HuH-7.5 (cell line): ENCODE measurements around the gene NEURL3.
"Not testable (repeated sequence)": the region's sequence is repeated elsewhere in the genome, so short reads cannot be mapped to it uniquely, and the experiment has no call there.

ENCODE experiments used
- DNase-seq: peaks from one replicate; pipeline ENCODE4 v3.0.0; 2011; ENCODE audit warnings: low spot score

Gene NEURL3

DNA sequence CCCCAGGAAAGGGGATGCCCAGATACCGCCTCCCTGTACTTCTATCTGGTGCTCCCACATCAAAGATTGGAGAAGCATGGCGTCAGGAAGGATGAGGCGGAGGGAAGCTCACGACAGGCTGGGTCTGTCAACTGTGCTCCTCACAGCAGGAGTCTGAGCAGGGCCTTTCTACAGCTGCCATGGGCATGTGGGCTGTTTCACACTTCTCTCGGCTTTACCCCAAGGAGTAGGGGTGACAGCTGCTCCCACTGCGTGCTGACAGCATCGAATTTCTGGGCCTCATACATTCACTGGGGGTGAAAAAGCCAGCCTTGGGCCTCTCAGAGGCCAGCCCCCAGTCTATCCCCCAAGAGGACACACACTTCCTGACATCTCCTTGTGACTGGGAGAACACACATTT, 21.1 kb downstream of the NEURL3 start:
- no peak for DNase-seq

GRCh38 chr2:96477458-96477857, 27.7 kb downstream of the NEURL3 start:
- no peak for DNase-seq

- DNase-seq, result no peak
Observed at GRCh38 chr2:96471772-96472171, 33.4 kb downstream of the NEURL3 start.

- DNase-seq, result peak; percentile 33
Observed at GRCh38 chr2:96470636-96471035, 34.5 kb downstream of the NEURL3 start.

- DNase-seq, result no peak
Observed at GRCh38 chr2:96470109-96470508, 35.0 kb downstream of the NEURL3 start.

DNA sequence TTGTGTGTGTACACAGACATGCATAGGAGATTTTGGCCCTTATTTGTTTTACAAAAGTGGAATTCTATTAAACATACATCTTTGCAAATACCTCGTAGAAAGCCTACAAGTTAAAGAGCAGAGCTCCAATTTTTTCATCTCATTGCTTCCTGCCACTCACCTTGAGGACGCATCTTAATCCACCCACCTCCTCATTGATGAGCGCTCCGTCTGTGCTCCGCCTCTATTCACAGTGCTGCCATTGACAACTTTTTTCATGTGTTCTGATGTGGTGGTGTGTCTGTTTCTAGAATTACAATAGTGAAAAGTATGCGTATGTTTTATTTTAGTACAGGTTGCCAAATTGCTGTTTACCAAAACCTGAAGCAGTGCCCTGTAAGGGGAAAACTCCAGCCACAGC, 36.3 kb downstream of the NEURL3 start:
- no peak for DNase-seq

- no peak for DNase-seq
Observed at GRCh38 chr2:96464651-96465050, 40.5 kb downstream of the NEURL3 start.

DNA sequence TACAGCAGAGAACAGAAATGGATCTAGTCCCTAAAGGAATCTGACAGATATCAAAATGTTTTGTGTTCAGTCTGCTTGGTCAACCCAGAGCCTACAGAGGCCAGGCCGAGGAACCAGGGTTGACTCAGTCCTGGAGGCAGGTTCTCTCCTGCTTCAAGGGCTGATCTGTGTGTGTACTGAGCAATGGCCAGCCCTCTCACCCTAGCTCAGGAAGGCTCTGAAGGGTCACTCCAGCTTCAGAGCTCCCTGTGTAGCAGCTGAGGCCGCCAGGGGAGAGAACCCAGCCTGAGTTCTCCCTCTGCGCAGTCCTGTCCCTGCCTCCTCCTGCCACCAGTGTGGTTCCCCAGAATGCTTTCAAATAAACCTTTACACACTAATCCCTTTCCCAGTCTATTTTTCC, 41.1 kb downstream of the NEURL3 start:
- DNase-seq, result no peak

GRCh38 chr2:96463119-96463518, 42.0 kb downstream of the NEURL3 start:
- no peak for DNase-seq

GRCh38 chr2:96461616-96462015, 43.5 kb downstream of the NEURL3 start:
- not testable (repeated sequence) for DNase-seq

GRCh38 chr2:96452053-96452452, 53.1 kb downstream of the NEURL3 start:
- DNase-seq, result no peak

- no peak for DNase-seq
Observed at GRCh38 chr2:96449637-96450036, 55.5 kb downstream of the NEURL3 start.

DNA sequence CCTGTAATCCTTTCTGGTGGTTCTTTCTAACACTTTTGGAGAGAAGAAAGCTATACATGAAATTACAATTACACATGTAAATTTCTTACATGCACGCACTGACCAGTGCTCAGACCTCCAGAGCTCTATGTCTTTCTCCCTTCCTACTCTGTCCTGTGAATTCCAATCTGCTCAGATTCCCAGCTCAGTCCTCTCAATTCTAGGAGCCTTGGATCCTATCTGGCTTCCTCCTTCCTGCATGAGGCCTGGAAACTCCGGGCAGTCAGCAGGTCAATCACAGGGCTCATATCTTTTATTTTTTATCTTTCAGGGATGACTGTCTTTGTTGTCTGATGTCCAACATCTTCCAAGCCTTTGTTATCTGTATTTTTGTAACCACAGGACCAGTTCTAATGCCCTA, 56.0 kb downstream of the NEURL3 start:
- no peak for DNase-seq

- no peak for DNase-seq
Observed at GRCh38 chr2:96447726-96448125, 57.4 kb downstream of the NEURL3 start.
